SU-DHL-6 (cell line): ENCODE data around the gene CA5A.

Experiments used
- H2AFZ ChIP-seq: fragments of 200-600 bp; sonication (generic); 2 replicates; pipeline ENCODE4 v1.6.1; 2014; ENCODE audit warnings: low read depth, mild to moderate bottlenecking, moderate library complexity, mixed read lengths, antibody characterized with exemption, low read length; ENCODE audit not compliant: severe bottlenecking
- H3F3A ChIP-seq: fragments of 200-600 bp; shearing (Covaris generic); 2 replicates; pipeline ENCODE4 v1.6.0; 2016; ENCODE audit warnings: antibody characterized with exemption, mild to moderate bottlenecking; ENCODE audit not compliant: insufficient read depth
- H3K27ac ChIP-seq: fragments of 200-600 bp; sonication (generic); 2 replicates; pipeline ENCODE4 v1.5.1; 2016; ENCODE audit warnings: low read depth, mild to moderate bottlenecking, low read length, moderate library complexity, mixed read lengths
- H3K27me3 ChIP-seq: fragments of 200-600 bp; sonication (generic), shearing (Covaris generic); 2 replicates; pipeline ENCODE4 v1.6.0; 2014; ENCODE audit warnings: mild to moderate bottlenecking, low read length
- H3K36me3 ChIP-seq: fragments of 200-600 bp; sonication (generic); 2 replicates; pipeline ENCODE4 v1.6.1; 2014; ENCODE audit warnings: mild to moderate bottlenecking, low read length, mixed read lengths
- H3K4me2 ChIP-seq: fragments of 300-600, 200-600 bp; shearing (Covaris generic), sonication (generic); 2 replicates; pipeline ENCODE4 v1.6.0; 2014; ENCODE audit warnings: low read length, low read depth, mild to moderate bottlenecking; ENCODE audit not compliant: poor library complexity, severe bottlenecking
- H3K4me3 ChIP-seq: fragments of 200-600 bp; sonication (generic); 2 replicates; pipeline ENCODE4 v1.5.1; 2014; ENCODE audit warnings: antibody characterized with exemption, low read length, mild to moderate bottlenecking, mixed read lengths; ENCODE audit not compliant: insufficient read depth, poor library complexity, severe bottlenecking
- H3K79me2 ChIP-seq: fragments of 200-600 bp; sonication (generic); 2 replicates; pipeline ENCODE4 v1.6.1; 2014; ENCODE audit warnings: mild to moderate bottlenecking, low read length, moderate library complexity; ENCODE audit not compliant: insufficient read depth
- H3K9ac ChIP-seq: fragments of 200-600 bp; sonication (generic); 2 replicates; pipeline ENCODE4 v1.7.0; 2014; ENCODE audit warnings: mild to moderate bottlenecking, low read length
- H3K9me2 ChIP-seq: fragments of 200-600 bp; sonication (generic); replicated peaks from 2 replicates; pipeline ENCODE4 v1.6.1; 2014; ENCODE audit warnings: low read length; ENCODE audit not compliant: insufficient read depth
- H3K9me3 ChIP-seq: fragments of 200-600 bp; sonication (generic); 2 replicates; pipeline ENCODE4 v1.6.1; 2014; ENCODE audit warnings: low read length, mixed read lengths; ENCODE audit not compliant: insufficient read depth
- H4K20me1 ChIP-seq: fragments of 200-600 bp; sonication (generic); 2 replicates; pipeline ENCODE4 v1.6.1; 2014; ENCODE audit warnings: low read depth, mild to moderate bottlenecking, antibody characterized with exemption, low read length, moderate library complexity, mixed read lengths
- CTCF ChIP-seq: fragments of 200-600 bp; sonication (generic); IDR thresholded peaks from one replicate; pipeline ENCODE4 v1.5.1; 2017; ENCODE audit warnings: antibody characterized with exemption, mild to moderate bottlenecking, low read length, moderate library complexity; ENCODE audit not compliant: insufficient read depth, poor library complexity, severe bottlenecking
- EZH2phosphoT487 ChIP-seq: fragments of 200-600 bp; sonication (generic), shearing (Covaris generic); conservative IDR thresholded peaks from 2 replicates; pipeline ENCODE4 v1.6.1; 2018; ENCODE audit warnings: mild to moderate bottlenecking, antibody characterized with exemption, low read length, moderate library complexity, mixed read lengths

The CA5A gene

GRCh38 chr16:87959391-87959990 is 23.2 kb upstream of the CA5A start:
- Histone ChIP-seq H3K9me3 (no peaks in the 10 kb centered on the region), H3K4me2 (no peak overlapping the region), H2AFZ (no peak overlapping the region), H3K36me3 (no peaks in the 10 kb centered on the region), H3K9me2 (no peaks in the 10 kb centered on the region), H4K20me1 (no peaks in the 10 kb centered on the region; the same call in 1 of the 2 replicates), H3K4me3 (no peak overlapping the region), H3K79me2 (peaks cover 92% of the 10 kb centered on the region), H3K27ac (no peak overlapping the region), H3F3A (no peaks in the 10 kb centered on the region), H3K9ac (no peak overlapping the region), H3K27me3 (no peaks in the 10 kb centered on the region)
- TF ChIP-seq EZH2phosphoT487 (no peak), CTCF (no peak)

GRCh38 chr16:87958632-87959031 is 22.3 kb upstream of the CA5A start:
- H2AFZ ChIP-seq = no peak overlapping the region
- H3K27me3 ChIP-seq = no peaks in the 10 kb centered on the region
- no peak overlapping the region for H3K4me3 ChIP-seq
- no peaks in the 10 kb centered on the region for H3K9me2 ChIP-seq
- H3K79me2 ChIP-seq = peaks cover 92% of the 10 kb centered on the region
- no peaks in the 10 kb centered on the region for H3F3A ChIP-seq
- H3K9me3 ChIP-seq = no peaks in the 10 kb centered on the region
- H3K4me2 ChIP-seq = no peak overlapping the region
- H3K36me3 ChIP-seq = no peaks in the 10 kb centered on the region
- H4K20me1 ChIP-seq = no peaks in the 10 kb centered on the region
- H3K9ac ChIP-seq = no peak overlapping the region
- no peak overlapping the region for H3K27ac ChIP-seq
- TF ChIP-seq CTCF (no peak), EZH2phosphoT487 (no peak)

GRCh38 chr16:87957296-87958094 is 21.2 kb upstream of the CA5A start:
- Histone ChIP-seq H4K20me1 (no peaks in the 10 kb centered on the region), H3F3A (no peaks in the 10 kb centered on the region), H3K9me3 (no peaks in the 10 kb centered on the region), H3K27ac (no peak overlapping the region), H3K4me2 (no peak overlapping the region), H2AFZ (no peak overlapping the region), H3K27me3 (no peaks in the 10 kb centered on the region), H3K9me2 (no peaks in the 10 kb centered on the region), H3K36me3 (peaks cover 2% of the 10 kb centered on the region; the same call in 1 of the 2 replicates), H3K79me2 (peaks cover 94% of the 10 kb centered on the region), H3K9ac (no peak overlapping the region), H3K4me3 (no peak overlapping the region)
- TF ChIP-seq CTCF (no peak), EZH2phosphoT487 (no peak)
